SKM-1 (cell line): ENCODE data around the gene FERMT2.
"Not testable (repeated sequence)": the region's sequence is repeated elsewhere in the genome, so short reads cannot be mapped to it uniquely, and the experiment has no call there.

Experiments used
- DNase-seq: peaks from one replicate; lab custom pipeline; 2025; ENCODE audit not compliant: unreplicated experiment; lab: John Stamatoyannopoulos, UW

The FERMT2 gene

DNA sequence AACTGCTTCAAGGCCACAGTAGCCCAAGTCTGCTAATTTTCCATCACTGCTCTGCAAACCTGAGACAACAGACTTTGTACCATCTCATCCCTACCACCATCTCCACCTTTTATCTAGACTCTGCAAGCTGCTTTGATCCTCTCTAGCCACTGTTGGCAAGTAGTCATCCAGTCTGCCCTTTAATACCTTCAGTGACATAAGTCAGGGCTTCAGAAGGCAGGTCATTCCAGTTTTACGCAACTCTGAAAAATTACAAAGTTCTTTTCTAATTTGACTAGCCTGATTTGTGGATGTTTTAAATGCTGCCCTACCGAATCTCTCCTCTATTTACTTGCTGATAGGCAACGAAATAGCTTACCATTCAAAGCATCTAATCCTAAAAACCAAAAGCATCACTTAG lies 2.8 kb downstream of the FERMT2 start:
- no peak for DNase-seq

DNA sequence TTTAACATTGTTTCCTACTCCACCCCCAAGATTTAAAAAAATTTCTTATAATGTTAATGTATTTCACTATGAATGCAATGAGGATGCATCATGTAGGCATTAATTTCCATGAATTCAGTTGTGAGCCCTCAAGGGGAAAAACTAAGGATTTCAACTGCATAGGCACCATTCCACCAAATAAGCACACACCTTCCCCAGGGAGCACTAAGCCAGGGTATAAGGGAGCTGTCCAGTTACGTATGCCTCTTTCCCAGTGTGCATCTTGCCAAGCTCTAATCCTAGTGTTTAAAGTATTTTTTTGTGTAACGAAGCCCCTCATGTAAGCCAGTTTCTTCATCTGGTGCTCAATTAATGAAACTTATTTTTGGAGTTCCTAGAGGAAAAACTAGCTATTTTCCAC lies 6.6 kb downstream of the FERMT2 start:
- DNase-seq: no peak

- no peak for DNase-seq
Measured at GRCh38 chr14:52939427-52939826, 11.4 kb downstream of the FERMT2 start.

DNA sequence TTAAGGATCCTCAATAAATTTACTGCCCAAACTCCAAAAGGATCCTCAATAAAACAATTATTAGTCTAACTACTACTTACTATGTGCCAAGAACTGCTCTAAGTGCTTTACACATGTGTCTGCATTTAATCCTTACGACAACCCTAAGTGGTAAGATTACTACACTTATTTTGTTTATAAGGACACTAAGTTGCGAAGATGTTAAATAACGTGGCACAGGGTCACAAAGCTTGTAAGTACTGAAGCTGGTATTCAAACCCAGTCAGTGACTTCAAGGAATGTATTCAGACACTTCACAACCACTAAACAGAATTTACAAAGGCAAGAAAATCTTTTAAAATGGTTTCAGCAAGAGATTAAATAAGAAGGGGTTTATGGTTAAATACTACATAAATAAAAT lies 13.0 kb downstream of the FERMT2 start:
- no peak for DNase-seq

- no peak for DNase-seq
Measured at GRCh38 chr14:52937306-52937705, 13.5 kb downstream of the FERMT2 start.

DNA sequence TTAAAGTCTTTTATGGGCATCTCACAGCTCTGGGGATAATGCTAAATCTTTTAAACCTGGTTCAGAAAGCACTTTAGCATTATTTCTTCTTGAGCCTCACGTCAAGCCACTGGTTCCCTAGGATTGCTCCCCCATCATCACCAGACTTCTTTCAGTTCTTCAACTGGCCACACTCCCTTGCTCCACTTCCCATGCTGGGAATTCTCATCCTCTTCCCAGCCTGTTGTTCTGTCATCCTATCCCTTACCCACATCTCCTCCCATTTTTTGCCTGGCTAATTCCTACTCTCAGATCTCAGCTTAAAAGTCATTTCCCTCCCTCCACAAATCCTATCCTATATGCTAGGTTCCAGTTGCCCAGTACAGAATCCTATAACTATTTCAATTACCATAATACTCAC lies 14.4 kb downstream of the FERMT2 start:
- no peak for DNase-seq

DNA sequence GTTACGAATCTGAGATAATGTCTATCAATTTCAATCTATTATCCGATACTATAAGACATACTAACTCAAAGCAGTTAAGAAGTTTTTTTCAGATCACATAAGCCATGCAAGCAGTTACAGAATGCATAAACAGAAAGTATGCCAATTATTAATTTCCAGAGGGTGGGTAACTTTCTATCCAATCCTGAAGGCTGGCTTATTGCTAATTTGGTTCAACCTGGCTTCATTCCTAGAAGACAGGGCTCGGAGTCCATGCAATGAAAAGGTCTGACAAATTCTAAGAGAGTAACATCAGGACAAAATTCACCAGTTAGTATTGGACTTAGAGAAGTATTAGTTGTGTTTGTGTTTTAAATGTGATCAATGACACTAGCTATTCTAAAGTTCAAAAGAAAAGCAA lies 15.0 kb downstream of the FERMT2 start:
- no peak for DNase-seq

- DNase-seq: no peak
Measured at GRCh38 chr14:52934762-52935161, 16.1 kb downstream of the FERMT2 start.

DNA sequence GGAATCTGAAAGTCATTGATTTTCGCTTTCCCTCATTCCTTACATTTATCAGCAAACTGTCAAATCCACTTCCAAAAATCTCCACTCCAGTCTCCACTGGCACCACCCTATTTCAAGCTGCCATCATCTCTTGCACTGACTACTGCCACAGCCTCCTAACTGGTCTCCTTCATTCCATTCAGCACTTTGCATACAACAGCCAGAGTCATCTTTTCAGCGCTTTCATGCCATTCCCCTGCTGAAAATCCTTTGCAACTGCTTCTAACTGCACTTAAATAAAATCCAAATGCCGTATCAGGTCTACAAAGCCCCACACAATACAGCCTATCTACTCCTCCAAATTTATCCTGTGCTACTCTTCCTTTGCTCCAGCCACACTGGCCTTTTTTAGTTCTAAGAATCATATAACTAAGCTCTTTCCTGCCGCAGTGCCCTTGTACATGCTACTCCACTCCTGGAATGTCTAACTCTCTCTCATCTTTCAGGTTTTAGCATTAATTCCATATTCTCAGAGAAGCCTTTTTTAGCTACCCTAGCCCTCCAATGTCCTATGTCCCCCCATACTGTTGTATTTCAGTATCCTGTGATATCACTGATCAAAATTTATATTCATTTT lies 21.6 kb downstream of the FERMT2 start:
- no peak for DNase-seq

DNA sequence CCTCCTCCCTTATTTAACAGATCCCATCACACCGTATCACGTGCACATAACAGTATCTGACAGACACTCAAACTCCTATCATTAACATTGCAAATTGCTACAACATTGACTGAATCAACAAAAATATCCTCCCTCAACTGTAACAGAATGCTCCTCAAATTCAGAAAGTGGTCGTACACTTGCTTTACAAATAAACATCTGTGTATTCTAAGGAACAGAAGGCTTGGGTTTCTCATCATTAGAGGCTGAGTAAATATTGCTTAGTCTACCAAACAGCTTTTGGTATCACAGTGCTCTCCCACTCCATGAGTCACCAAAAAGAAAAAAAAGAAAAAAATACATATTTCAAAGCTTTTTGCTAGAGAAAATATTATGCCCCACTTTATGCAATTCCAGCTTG lies 23.9 kb downstream of the FERMT2 start:
- DNase-seq: no peak

GRCh38 chr14:52923902-52924575 lies 26.8 kb downstream of the FERMT2 start:
- no peak for DNase-seq

DNA sequence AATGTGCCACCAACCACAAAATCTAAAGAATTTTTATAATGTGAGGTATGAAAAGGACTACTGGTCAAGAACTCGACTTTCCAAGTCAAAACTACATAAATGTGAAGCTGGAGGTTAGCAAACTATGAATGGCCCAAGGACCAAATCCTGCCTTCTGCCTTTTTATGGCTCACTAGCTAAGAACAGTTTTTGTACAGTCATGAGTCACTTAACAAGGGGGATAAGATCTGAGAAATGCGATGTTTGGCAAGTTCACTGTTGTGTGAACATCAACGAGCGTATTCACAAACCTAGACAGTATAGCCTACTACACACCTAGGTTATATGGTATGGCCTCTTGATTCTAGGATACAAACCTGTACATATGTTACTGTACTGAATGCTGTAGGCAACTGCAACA lies 28.2 kb downstream of the FERMT2 start:
- no peak for DNase-seq

DNA sequence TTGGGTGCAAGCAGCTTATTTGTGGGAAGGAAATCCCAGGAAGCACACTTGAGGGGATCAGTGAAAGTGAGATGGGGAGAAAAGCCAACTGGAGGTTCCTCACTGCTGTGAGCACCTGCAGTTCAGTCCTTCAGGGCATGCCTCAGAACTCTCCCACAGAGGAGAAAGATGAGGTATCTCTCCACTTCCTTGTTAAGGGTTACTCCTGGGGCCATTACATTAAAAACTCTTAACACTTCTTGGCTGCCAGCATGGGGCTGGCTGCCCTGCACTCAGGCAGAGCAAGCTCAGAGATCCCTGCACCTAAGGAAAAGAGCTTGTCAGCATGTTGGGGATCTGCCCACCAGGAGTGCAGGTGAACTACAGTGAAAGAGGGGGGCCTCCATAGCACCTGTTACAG lies 28.8 kb downstream of the FERMT2 start:
- no peak for DNase-seq

- not testable (repeated sequence) for DNase-seq
Measured at GRCh38 chr14:52920411-52920810, 30.4 kb downstream of the FERMT2 start.

- DNase-seq: no peak
Measured at GRCh38 chr14:52919971-52920370, 30.9 kb downstream of the FERMT2 start.

DNA sequence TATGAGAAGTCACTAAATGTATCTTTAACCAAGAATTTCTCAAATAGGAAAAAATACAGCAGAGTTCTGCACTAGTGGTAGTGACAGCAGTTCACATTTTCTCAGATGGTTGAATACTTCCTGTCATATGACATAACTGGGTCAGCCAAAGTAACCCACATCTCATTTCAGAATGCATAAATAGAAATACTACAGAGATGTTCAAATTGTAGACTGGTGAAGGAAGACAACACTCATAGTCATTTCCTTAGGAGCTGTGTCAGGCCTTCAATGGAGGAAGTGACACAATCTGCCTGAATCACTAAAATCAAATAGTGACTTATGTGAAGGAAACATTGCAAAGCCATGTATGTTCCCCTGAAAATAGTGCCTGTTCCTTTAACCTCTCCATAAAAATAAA lies 32.4 kb downstream of the FERMT2 start:
- DNase-seq: peak; percentile 14

DNA sequence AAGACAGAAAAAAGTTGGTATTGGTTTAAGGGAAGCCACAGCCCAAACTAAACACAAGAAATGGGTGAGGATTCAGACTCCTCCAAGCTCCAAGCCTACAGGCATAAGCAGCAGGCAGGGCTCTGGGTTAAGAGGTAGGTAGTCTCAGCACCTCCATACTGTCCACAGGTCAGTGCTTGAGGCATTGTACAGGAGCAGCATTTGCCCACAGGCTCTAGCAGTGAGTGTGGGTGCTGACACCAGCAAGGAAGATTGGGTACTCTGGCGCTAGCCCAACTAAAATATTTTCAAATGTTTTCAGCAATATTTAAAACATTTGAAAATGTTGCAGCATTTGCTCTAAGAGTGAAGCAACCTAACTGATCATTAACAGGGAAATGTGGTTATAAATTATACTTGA lies 33.1 kb downstream of the FERMT2 start:
- no peak for DNase-seq

- no peak for DNase-seq
Measured at GRCh38 chr14:52914295-52914694, 36.6 kb downstream of the FERMT2 start.

- no peak for DNase-seq
Measured at GRCh38 chr14:52913271-52913670, 37.6 kb downstream of the FERMT2 start.

- no peak for DNase-seq
Measured at GRCh38 chr14:52911904-52912303, 38.9 kb downstream of the FERMT2 start.

GRCh38 chr14:52910572-52910971 lies 40.3 kb downstream of the FERMT2 start:
- DNase-seq: no peak

- DNase-seq: no peak
Measured at GRCh38 chr14:52907949-52908348, 42.9 kb downstream of the FERMT2 start.

DNA sequence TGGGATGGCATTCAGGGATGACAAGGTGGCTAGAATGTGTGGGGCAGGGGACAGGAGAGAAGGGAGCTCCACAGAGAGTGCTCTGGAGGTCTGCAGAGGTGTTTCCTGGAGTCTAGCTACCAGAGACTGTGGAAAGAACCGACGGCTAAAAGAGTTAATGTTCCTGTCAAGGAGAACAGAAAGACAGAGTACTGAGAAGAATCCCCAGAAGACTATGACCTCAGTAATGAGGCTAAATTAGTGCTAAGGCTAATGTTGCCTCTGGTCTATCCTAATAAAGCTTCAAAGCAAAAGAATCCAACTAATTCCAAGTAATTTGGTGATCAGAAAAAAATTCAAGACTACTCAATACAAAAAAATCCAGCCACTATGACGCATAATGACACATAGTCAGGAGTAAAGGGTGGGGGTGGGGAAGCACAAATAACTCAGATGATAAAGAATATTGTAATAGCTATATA lies 44.7 kb downstream of the FERMT2 start:
- DNase-seq: no peak
